GM12873 (cell line): ENCODE results near the gene PLEKHM3.

Source experiments
- TF ChIP-seq, protein P1 (sequence below): IDR thresholded peaks from 2 replicates; pipeline ENCODE4 v1.5.1; 2012; ENCODE audit warnings: low read depth, mild to moderate bottlenecking, moderate library complexity, low read length, control low read depth; ENCODE audit not compliant: insufficient read depth; ENCODE audit errors: missing control alignments

PLEKHM3 gene

GRCh38 chr2:207876842-207877535 lies 148.3 kb downstream of the PLEKHM3 start:
- TF ChIP-seq, protein P1, sequence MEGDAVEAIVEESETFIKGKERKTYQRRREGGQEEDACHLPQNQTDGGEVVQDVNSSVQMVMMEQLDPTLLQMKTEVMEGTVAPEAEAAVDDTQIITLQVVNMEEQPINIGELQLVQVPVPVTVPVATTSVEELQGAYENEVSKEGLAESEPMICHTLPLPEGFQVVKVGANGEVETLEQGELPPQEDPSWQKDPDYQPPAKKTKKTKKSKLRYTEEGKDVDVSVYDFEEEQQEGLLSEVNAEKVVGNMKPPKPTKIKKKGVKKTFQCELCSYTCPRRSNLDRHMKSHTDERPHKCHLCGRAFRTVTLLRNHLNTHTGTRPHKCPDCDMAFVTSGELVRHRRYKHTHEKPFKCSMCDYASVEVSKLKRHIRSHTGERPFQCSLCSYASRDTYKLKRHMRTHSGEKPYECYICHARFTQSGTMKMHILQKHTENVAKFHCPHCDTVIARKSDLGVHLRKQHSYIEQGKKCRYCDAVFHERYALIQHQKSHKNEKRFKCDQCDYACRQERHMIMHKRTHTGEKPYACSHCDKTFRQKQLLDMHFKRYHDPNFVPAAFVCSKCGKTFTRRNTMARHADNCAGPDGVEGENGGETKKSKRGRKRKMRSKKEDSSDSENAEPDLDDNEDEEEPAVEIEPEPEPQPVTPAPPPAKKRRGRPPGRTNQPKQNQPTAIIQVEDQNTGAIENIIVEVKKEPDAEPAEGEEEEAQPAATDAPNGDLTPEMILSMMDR: no peak

- TF ChIP-seq, protein P1: no peak
Measured at GRCh38 chr2:207875473-207876212, 149.7 kb downstream of the PLEKHM3 start.

DNA sequence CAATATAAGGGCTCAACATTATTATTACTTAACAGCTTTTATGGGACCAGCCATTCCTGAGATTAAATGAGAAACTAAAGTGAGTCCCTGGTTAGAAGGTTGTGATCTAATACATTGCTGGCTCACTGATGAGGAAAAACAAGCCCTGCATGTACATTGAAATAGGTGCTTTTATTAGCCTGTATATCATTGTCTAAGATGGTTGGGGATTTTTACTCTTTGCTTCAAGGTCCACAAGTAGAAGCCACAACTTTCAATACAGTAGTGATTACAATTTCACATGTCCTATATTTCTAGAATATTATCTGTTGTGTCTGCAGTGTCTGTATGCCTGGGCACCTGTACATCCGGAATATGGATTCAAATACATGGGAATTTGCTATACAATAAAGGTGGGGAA lies 151.5 kb downstream of the PLEKHM3 start:
- TF ChIP-seq, protein P1: no peak

GRCh38 chr2:207871911-207872310 lies 153.4 kb downstream of the PLEKHM3 start:
- TF ChIP-seq, protein P1: no peak

DNA sequence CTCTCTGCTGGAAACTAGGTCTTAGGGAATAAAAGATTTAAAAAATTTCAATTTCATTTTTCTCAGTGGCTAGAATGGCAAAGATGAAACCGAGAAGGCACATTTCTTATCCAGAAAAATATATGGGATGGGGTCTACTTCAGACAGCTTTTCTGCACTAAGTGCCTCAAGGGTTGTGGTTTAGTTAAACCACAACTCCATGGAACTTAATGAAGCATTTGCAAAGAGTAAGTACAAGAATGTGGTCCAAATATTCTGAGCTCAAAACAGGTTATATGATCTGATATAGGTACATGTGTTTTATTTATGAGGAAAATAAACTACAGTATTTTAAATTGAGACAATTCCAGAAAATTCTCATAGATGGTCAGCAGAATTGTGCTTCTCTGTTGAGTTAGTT lies 153.8 kb downstream of the PLEKHM3 start:
- TF ChIP-seq, protein P1: no peak

DNA sequence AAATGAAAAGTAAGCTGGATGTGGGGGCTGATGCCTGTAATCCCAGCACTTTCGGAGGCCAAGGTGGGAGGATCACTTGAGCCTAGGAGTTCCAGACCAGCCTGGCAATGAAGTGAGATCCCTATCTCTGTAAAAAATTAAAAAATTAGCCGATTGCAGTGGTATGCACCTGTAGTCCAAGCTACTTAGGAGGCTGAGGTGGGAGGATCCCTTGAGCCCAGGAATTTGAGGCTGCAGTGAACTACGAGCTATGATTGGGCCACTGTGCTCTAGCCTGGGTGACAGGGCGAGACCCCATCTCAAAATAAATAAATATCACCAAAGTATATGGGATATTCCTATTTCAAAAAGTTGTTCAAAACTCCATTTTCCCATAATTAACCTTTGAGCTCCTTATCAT lies 154.5 kb downstream of the PLEKHM3 start:
- TF ChIP-seq, protein P1: no peak
